ENCODE measurements around the gene CACNB4.
"Not testable (repeated sequence)": the region's sequence is repeated elsewhere in the genome, so short reads cannot be mapped to it uniquely, and the experiment has no call there.

Gene CACNB4

DNA sequence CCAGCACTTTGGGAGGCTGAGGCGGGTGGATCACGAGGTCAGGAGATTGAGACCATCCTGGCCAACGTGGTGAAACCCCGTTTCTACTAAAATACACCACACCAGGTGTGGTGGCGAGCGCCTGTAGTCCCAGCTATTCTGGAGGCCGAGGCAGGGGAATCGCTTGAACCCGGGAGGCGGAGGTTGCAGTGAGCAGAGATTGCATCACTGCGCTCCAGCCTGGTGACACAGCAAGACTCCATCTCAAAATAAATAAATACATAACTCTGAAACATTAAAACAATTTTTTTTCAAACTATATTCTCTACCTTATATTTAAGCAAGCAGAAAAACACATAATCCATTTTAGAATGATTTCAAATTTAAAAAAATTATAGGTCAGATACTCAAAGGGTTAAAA, 77.8 kb downstream of the CACNB4 start:
- H3K79me2 ChIP-seq (ENCODE audit: control insufficient read depth, insufficient read depth, low read length, unreplicated experiment): not testable (repeated sequence)

DNA sequence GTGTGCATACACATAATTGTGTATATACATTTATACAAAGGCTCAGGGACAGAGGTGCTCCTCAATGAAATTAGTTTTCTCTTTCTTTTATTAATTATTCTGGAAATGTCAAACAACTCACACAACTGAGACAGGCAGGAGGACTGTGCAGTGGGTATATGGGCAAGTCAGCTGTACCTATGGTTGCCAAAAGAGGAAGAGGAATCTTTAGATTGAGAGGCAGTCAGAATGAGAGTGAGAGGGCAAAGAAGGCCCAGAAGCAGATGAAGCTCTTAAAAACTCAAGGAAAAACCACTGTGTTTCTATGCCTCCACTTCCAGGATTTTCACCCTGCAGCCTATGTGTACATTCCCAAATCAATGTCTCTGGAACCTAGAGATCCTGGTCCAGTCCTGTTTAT, 79.1 kb downstream of the CACNB4 start:
- Histone ChIP-seq H2AFZ (ENCODE audit: low read length, unreplicated experiment) (no peak overlapping the region), H3K4me1 (ENCODE audit: control insufficient read depth, insufficient read depth, low read length, unreplicated experiment) (no peaks in the 10 kb centered on the region), H3K27ac (ENCODE audit: low read depth, low read length) (no peak overlapping the region), H3K79me2 (ENCODE audit: control insufficient read depth, insufficient read depth, low read length, unreplicated experiment) (no peaks in the 10 kb centered on the region), H3K36me3 (ENCODE audit: insufficient read depth, low read length) (no peaks in the 10 kb centered on the region), H3K4me3 (ENCODE audit: low read depth, low read length) (no peak overlapping the region), H3K27me3 (ENCODE audit: insufficient read depth, low read length) (peaks cover 48% of the 10 kb centered on the region)

More for the DNA sequence above, 77.8 kb downstream of the CACNB4 start:
- peaks cover 41% of the 10 kb centered on the region for H3K27me3 ChIP-seq (ENCODE audit: insufficient read depth, low read length)
- not testable (repeated sequence) for H2AFZ ChIP-seq (ENCODE audit: low read length, unreplicated experiment); H3K4me3 ChIP-seq (ENCODE audit: low read depth, low read length); H3K4me1 ChIP-seq (ENCODE audit: control insufficient read depth, insufficient read depth, low read length, unreplicated experiment); H3K36me3 ChIP-seq (ENCODE audit: insufficient read depth, low read length); H3K27ac ChIP-seq (ENCODE audit: low read depth, low read length)

DNA sequence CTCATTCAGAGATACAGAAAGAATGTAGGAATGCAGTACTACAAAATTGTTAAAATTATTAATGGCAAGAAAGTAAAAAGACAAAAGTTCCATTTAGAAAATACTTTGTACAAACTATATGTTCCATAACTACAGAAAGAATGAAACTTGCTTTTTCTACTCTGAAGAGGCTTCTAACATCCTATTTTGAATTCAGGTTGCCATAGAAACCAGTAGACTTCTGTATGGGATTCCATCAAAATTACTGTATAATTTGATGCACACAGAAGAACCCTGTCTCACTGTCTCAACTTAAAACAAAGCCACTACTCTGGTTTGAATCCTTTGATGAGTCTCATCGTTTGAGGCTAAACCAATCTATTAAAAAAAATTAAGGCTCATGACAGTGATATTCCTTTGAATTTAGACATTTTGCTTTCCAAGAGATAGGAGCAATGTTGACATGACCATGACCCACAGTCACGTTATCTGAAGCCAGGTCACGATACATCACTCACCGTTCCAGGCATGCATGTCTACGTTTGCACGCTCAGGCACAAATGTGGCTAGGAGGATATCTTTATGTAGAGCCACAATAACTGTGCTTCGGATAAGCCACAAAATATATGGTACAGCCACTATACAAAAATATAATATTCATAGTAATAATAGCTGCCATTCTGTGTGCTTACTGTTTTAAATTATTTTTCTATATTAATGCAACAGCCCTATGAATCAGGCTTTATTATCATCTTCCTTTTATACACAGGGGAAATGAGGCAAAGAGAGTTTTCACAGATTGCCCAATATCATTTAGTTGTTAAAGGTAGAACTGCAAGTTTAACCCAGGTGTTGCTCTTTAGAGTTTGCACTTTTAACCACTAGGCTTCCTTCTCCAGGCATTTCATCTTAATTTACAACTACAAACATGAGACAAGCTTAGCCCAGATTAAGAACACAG, 82.4 kb downstream of the CACNB4 start:
- Histone ChIP-seq H3K4me1 (ENCODE audit: control insufficient read depth, insufficient read depth, low read length, unreplicated experiment) (no peaks in the 10 kb centered on the region), H3K27ac (ENCODE audit: low read depth, low read length) (no peak overlapping the region), H3K4me3 (ENCODE audit: low read depth, low read length) (no peak overlapping the region), H3K36me3 (ENCODE audit: insufficient read depth, low read length) (no peaks in the 10 kb centered on the region), H3K27me3 (ENCODE audit: insufficient read depth, low read length) (peaks cover 42% of the 10 kb centered on the region), H3K79me2 (ENCODE audit: control insufficient read depth, insufficient read depth, low read length, unreplicated experiment) (no peaks in the 10 kb centered on the region), H2AFZ (ENCODE audit: low read length, unreplicated experiment) (no peak overlapping the region)

DNA sequence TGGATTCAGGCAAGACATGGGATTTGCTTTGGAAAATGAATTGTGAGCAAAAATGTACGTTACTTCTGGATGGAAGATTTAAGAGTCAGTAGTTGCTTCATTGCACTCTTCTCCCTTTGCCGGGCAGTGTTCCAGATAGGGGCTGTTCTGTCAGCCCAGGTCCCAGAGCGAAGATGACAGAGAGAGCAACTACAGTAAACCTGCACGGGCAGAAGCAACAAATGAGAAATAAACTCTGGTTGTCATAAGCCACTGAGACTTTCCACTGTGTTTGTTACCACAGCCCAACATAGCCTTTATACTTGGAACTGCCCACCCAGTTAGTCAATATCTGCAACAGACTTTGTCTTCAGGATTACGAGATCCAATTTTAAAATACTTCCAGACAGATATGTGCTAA, 83.3 kb downstream of the CACNB4 start:
- H3K36me3 ChIP-seq (ENCODE audit: insufficient read depth, low read length): no peaks in the 10 kb centered on the region
- no peaks in the 10 kb centered on the region for H3K79me2 ChIP-seq (ENCODE audit: control insufficient read depth, insufficient read depth, low read length, unreplicated experiment)
- no peak overlapping the region for H2AFZ ChIP-seq (ENCODE audit: low read length, unreplicated experiment)
- peaks cover 49% of the 10 kb centered on the region for H3K27me3 ChIP-seq (ENCODE audit: insufficient read depth, low read length)
- H3K4me1 ChIP-seq (ENCODE audit: control insufficient read depth, insufficient read depth, low read length, unreplicated experiment): no peaks in the 10 kb centered on the region
- H3K27ac ChIP-seq (ENCODE audit: low read depth, low read length): no peak overlapping the region
- no peak overlapping the region for H3K4me3 ChIP-seq (ENCODE audit: low read depth, low read length)

DNA sequence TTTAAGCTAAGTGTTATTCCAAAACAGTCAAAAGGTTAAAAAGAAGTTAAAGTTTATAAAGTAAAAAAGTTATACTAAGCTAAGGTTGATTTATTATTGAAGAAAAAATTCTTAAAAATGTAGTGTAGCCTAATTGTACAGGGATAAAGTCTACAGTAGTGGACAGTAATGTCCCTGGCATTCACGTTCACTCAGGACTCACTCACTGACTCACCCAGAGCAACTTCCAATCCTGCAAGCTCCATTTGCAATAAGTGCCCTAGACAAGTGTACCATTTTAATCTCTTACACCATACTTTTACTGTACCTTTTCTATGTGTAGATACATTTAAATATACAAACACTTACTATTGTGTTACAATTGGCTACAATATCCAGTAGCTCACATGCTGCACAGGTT, 86.1 kb downstream of the CACNB4 start:
- H3K27me3 ChIP-seq (ENCODE audit: insufficient read depth, low read length): peaks cover 41% of the 10 kb centered on the region
- no peaks in the 10 kb centered on the region for H3K79me2 ChIP-seq (ENCODE audit: control insufficient read depth, insufficient read depth, low read length, unreplicated experiment)
- no peak overlapping the region for H3K27ac ChIP-seq (ENCODE audit: low read depth, low read length)
- H3K4me3 ChIP-seq (ENCODE audit: low read depth, low read length): no peak overlapping the region
- H2AFZ ChIP-seq (ENCODE audit: low read length, unreplicated experiment): no peak overlapping the region
- no peaks in the 10 kb centered on the region for H3K36me3 ChIP-seq (ENCODE audit: insufficient read depth, low read length)
- H3K4me1 ChIP-seq (ENCODE audit: control insufficient read depth, insufficient read depth, low read length, unreplicated experiment): no peaks in the 10 kb centered on the region

DNA sequence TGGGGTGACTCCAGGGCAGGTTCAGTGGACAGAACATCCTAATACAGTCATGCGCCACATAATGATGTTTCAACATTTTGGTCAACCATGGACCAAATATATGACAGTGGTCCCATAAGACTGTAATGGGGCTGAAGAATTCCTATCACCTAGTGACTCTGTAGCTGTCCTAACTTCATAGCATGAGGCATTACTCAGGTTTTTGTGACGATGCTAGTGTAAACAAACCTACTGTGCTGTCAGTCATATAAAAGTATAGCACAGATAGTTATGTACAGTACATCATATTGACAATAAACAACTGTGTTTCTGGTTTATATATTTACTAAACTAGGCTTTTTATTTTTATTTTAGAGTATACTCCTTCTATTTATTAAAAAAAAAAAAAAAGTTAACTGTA, 87.1 kb downstream of the CACNB4 start:
- Histone ChIP-seq H3K36me3 (ENCODE audit: insufficient read depth, low read length) (no peaks in the 10 kb centered on the region), H3K79me2 (ENCODE audit: control insufficient read depth, insufficient read depth, low read length, unreplicated experiment) (no peaks in the 10 kb centered on the region), H3K27me3 (ENCODE audit: insufficient read depth, low read length) (peaks cover 42% of the 10 kb centered on the region), H3K4me3 (ENCODE audit: low read depth, low read length) (no peak overlapping the region), H3K27ac (ENCODE audit: low read depth, low read length) (no peak overlapping the region), H2AFZ (ENCODE audit: low read length, unreplicated experiment) (no peak overlapping the region), H3K4me1 (ENCODE audit: control insufficient read depth, insufficient read depth, low read length, unreplicated experiment) (no peaks in the 10 kb centered on the region)

DNA sequence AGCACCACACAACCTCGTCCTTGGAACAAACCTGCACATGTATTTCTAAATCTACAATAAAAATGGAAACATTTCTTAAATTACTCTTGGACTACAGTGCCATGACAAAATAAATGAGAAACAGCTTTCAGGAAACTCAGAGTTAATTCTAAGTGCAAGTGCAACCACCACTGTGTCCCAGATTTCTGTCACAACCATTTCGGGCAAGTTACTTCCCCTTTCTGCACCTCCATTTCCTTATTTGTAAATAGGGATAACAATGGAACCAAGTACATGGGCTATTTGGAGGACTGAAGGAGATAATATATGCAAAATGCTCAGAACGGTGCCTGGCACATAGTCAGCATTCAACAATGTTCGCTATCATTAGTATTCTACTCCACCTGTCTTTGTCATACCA, 93.2 kb downstream of the CACNB4 start:
- H3K79me2 ChIP-seq (ENCODE audit: control insufficient read depth, insufficient read depth, low read length, unreplicated experiment): no peaks in the 10 kb centered on the region
- H3K27ac ChIP-seq (ENCODE audit: low read depth, low read length): no peak overlapping the region
- H3K4me3 ChIP-seq (ENCODE audit: low read depth, low read length): no peak overlapping the region
- no peak overlapping the region for H2AFZ ChIP-seq (ENCODE audit: low read length, unreplicated experiment)
- no peaks in the 10 kb centered on the region for H3K4me1 ChIP-seq (ENCODE audit: control insufficient read depth, insufficient read depth, low read length, unreplicated experiment)
- peaks cover 19% of the 10 kb centered on the region for H3K27me3 ChIP-seq (ENCODE audit: insufficient read depth, low read length)
- no peaks in the 10 kb centered on the region for H3K36me3 ChIP-seq (ENCODE audit: insufficient read depth, low read length)

DNA sequence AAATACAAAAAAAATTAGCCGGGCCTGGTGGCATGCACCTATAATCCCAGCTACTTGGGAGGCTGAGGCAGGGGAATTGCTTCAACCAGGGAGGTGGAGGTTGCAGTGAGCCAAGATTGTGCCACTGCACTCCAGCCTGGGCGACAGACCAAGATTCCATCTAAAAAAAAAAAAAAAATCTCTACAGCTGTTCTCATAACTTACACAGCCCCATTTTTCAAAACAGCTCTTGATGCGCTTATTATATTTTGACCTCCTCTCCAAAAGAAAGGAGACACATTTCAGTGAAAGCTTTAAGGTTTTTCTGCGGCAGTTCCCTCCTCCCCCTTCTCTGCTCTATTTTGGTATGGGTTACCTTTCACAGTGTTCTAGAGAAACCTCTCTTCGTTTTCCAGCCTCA, 95.6 kb downstream of the CACNB4 start:
- not testable (repeated sequence) for H3K27ac ChIP-seq (ENCODE audit: low read depth, low read length); H3K79me2 ChIP-seq (ENCODE audit: control insufficient read depth, insufficient read depth, low read length, unreplicated experiment); H3K36me3 ChIP-seq (ENCODE audit: insufficient read depth, low read length); H3K4me3 ChIP-seq (ENCODE audit: low read depth, low read length); H2AFZ ChIP-seq (ENCODE audit: low read length, unreplicated experiment); H3K4me1 ChIP-seq (ENCODE audit: control insufficient read depth, insufficient read depth, low read length, unreplicated experiment)
- H3K27me3 ChIP-seq (ENCODE audit: insufficient read depth, low read length): peaks cover 14% of the 10 kb centered on the region

DNA sequence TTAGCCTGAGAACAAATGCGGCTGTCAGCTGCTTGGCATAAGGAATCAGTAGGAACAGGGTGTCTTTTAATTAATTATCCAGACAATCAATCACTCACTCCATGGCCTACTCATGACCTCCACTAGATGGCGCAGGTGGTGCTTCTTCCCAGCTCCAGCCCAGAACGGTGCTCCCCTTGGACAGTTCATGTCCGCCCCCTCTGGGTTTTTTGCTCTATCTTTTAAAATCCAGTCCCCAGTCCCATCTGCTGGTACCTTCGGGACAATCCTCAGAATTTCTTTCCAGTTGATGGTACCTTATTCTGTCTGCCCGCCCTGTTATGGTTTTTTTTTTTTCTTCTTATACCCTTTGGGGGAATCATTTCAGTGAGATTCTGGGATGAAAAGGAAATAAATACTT, 99.8 kb downstream of the CACNB4 start:
- Histone ChIP-seq H3K36me3 (ENCODE audit: insufficient read depth, low read length) (no peaks in the 10 kb centered on the region), H2AFZ (ENCODE audit: low read length, unreplicated experiment) (no peak overlapping the region), H3K4me1 (ENCODE audit: control insufficient read depth, insufficient read depth, low read length, unreplicated experiment) (no peaks in the 10 kb centered on the region), H3K27ac (ENCODE audit: low read depth, low read length) (no peak overlapping the region), H3K4me3 (ENCODE audit: low read depth, low read length) (no peak overlapping the region), H3K79me2 (ENCODE audit: control insufficient read depth, insufficient read depth, low read length, unreplicated experiment) (no peaks in the 10 kb centered on the region), H3K27me3 (ENCODE audit: insufficient read depth, low read length) (no peaks in the 10 kb centered on the region; the same call in 1 of the 2 replicates)

DNA sequence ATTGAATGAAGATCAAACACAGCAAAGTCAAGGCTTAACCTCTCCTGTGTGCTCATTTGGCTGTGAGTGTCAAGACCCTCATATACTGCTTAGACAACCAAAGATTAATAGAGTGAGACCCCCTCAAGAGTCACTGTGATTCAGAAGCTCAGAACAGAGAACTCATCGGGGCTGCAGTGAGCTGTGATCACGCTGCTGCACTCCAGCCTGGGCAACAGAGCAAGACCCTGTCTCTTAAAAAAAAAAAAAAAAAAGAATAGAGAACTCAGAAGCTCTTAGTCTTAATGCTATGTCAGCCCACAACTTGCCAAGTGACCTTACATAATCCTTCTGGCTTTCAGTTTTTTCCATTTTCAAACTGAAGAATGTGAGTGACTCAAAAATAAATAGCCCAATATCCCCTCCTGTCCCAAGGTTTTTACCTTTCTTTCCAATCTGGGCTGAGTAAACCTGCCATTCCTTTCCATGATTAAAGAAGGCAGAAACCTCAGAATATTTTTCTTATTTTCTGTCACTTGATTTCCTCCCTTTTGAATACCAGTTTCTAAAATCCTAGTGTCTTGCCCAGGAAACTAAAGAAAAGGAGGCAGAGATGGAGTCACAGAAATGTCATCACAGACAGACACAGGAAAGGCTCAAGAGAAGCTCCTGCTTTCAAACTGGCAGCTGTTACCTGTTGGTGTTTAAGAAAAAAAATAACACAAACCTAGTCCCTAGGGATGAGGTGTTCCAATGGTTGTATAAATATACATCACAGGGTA, 102.4 kb downstream of the CACNB4 start:
- no peak overlapping the region for H3K27ac ChIP-seq (ENCODE audit: low read depth, low read length)
- H3K36me3 ChIP-seq (ENCODE audit: insufficient read depth, low read length): no peaks in the 10 kb centered on the region
- no peaks in the 10 kb centered on the region for H3K79me2 ChIP-seq (ENCODE audit: control insufficient read depth, insufficient read depth, low read length, unreplicated experiment)
- H3K27me3 ChIP-seq (ENCODE audit: insufficient read depth, low read length): peaks cover 7% of the 10 kb centered on the region
- no peaks in the 10 kb centered on the region for H3K4me1 ChIP-seq (ENCODE audit: control insufficient read depth, insufficient read depth, low read length, unreplicated experiment)
- no peak overlapping the region for H3K4me3 ChIP-seq (ENCODE audit: low read depth, low read length)
- H2AFZ ChIP-seq (ENCODE audit: low read length, unreplicated experiment): no peak overlapping the region

DNA sequence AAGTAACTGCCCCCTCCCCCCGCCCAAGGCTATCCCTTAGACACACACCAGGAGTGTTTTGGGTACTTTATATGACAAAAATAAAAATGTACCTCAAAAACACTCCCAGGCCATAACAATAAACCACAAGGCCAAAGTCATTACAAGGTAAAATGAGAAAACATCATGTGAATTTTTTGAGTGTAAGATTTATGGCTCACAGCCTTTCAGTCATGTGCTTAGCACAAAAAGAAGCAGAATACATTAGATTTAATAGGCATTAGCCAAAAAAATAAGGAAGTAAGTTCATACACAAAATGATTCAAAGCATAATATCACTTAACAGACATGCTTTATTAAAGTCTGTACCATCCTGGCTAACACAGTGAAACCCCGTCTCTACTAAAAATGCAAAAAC, 103.7 kb downstream of the CACNB4 start:
- Histone ChIP-seq H3K27me3 (ENCODE audit: insufficient read depth, low read length) (peaks cover 19% of the 10 kb centered on the region), H2AFZ (ENCODE audit: low read length, unreplicated experiment) (no peak overlapping the region), H3K36me3 (ENCODE audit: insufficient read depth, low read length) (no peaks in the 10 kb centered on the region), H3K4me3 (ENCODE audit: low read depth, low read length) (no peak overlapping the region), H3K79me2 (ENCODE audit: control insufficient read depth, insufficient read depth, low read length, unreplicated experiment) (no peaks in the 10 kb centered on the region), H3K4me1 (ENCODE audit: control insufficient read depth, insufficient read depth, low read length, unreplicated experiment) (no peaks in the 10 kb centered on the region), H3K27ac (ENCODE audit: low read depth, low read length) (no peak overlapping the region)
